ENCODE results near the gene LRBA.
"Not testable (repeated sequence)": the region's sequence is repeated elsewhere in the genome, so short reads cannot be mapped to it uniquely, and the experiment has no call there.

LRBA gene

GRCh38 chr4:150743564-150744342, 271.3 kb downstream of the LRBA start:
- no peak for TF ChIP-seq CTCF (IDR thresholded peaks at IDR 0.05; ENCODE audit: borderline replicate concordance, control extremely low read depth, extremely low read depth, insufficient read depth, missing control alignments)
- in situ Hi-C loops (cut with MboI; ENCODE audit: low sequenced_read_pairs, unreplicated experiment): no loop called here
- DNase-seq (ENCODE audit: low spot score): no peak

GRCh38 chr4:150742930-150743329, 272.2 kb downstream of the LRBA start:
- DNase-seq (ENCODE audit: low spot score); in situ Hi-C loops (cut with MboI; ENCODE audit: low sequenced_read_pairs, unreplicated experiment): not testable (repeated sequence)

- no peak for TF ChIP-seq CTCF (IDR thresholded peaks at IDR 0.05; ENCODE audit: borderline replicate concordance, control extremely low read depth, extremely low read depth, insufficient read depth, missing control alignments)
- no peak for DNase-seq (ENCODE audit: low spot score)
- in situ Hi-C loops (cut with MboI; ENCODE audit: low sequenced_read_pairs, unreplicated experiment): no loop called here
Measured at GRCh38 chr4:150739591-150739990, 275.5 kb downstream of the LRBA start.

GRCh38 chr4:150725957-150726523, 289.0 kb downstream of the LRBA start:
- no peak for TF ChIP-seq CTCF (IDR thresholded peaks at IDR 0.05; ENCODE audit: borderline replicate concordance, control extremely low read depth, extremely low read depth, insufficient read depth, missing control alignments)
- in situ Hi-C loops (cut with MboI; ENCODE audit: low sequenced_read_pairs, unreplicated experiment): no loop called here
- DNase-seq (ENCODE audit: low spot score): no peak

- no peak for TF ChIP-seq CTCF (IDR thresholded peaks at IDR 0.05; ENCODE audit: borderline replicate concordance, control extremely low read depth, extremely low read depth, insufficient read depth, missing control alignments)
- DNase-seq (ENCODE audit: low spot score): no peak
- in situ Hi-C loops (cut with MboI; ENCODE audit: low sequenced_read_pairs, unreplicated experiment): no loop called here
Measured at GRCh38 chr4:150723727-150724411, 291.2 kb downstream of the LRBA start.

GRCh38 chr4:150722908-150723362, 292.1 kb downstream of the LRBA start:
- no peak for TF ChIP-seq CTCF (IDR thresholded peaks at IDR 0.05; ENCODE audit: borderline replicate concordance, control extremely low read depth, extremely low read depth, insufficient read depth, missing control alignments)
- no peak for DNase-seq (ENCODE audit: low spot score)
- in situ Hi-C loops (cut with MboI; ENCODE audit: low sequenced_read_pairs, unreplicated experiment): no loop called here
